ENCODE data around the gene PKDCC.

The PKDCC gene

DNA sequence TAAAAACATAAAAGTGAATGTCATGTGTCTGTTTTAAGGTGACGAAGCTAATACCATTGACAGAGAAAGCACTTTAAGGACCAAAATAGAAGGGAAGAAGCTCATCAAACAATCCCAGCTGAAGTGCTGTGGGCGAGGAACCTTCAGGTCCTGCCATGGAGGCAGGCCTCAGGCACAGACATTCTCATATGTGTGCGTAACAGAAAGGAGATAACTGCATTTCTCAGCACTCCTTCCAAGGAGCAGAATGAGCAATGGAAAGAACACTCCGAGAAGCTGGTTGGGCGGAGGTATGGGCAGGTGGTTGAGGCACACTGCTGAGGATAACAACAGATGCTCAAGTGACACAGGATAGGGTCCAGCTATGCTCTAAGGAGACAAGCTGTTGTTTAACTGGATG, 42.4 kb downstream of the PKDCC start:
- DNase-seq, result no peak

DNA sequence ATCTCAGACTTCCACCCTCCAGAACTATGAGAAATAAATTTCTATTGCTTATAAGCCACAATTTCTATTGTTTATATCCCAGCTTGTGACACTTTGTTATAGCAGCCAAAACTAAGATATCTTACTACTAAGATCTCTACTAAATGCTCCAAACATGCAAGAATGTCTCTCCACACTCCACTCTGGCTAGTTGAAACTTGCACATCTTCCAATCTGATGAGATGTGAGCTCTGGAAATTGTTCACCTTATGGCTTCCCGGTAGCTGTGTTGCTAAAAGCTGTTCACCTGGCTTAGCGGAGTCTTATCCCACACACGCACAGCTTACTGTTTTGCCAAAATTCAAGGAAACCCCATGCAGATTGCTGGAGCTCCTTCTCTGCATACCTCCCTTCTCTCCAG, 43.9 kb downstream of the PKDCC start:
- DNase-seq, result no peak

DNA sequence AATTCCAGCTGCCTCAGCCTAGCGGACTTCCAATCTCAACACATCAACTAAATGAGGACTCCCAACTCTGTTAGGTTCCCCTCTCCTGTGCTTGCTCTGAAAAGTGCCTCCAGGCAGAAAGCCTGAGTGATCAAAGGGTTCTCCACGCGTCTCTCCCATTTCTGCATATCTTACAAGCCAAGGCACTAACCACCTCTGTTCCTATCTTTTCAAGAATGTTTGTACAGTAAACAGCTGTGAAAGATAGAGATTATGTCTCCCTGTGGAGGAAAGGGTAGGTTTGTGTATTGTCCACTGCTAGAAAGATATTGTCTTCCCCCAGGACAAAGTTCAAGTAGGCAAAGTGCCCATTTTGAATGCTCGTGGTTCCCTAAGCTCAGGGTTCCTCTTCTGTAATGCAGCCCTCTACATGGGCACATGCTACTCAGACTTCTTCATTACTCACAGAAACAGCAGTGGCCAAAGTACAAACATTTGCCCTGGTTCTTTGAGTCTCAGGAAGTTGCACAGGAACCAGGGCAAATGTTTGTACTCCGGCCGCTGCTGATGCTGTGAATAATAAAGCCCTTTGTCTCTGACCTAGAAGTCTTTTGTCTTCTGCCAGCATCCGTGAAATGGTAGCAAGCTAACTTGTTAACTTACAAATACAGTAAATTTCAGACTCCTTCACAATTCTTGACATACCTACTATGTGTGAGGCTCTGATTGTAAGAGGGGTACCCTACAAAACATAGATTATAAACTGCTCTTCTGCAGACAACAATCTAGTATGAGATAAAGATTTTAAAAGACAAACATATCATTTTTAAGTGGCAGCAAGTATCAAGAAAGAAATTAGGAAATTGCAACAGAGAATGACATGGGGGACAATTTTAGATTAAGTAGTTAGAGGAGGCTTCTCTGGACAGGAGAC, 44.5 kb downstream of the PKDCC start:
- DNase-seq, result no peak

DNA sequence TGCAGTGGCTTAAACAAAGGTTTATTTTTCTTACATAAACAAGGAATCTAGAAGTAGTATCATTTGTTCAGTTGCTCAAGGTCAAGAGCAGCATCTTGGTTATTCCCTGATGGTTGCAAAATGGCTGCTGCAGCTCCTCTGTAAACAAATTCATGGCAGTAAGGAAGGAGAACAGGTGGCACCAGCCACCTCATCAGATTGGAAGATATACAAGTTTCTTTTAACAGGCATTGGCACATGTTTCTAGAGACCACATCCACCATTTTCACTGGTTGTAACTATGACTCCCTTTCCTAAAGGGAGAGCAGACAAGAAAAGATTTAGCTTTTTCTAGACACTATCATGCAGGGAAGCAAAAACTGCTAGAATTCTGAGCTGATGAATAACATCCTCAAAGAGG, 46.3 kb downstream of the PKDCC start:
- DNase-seq, result no peak

DNA sequence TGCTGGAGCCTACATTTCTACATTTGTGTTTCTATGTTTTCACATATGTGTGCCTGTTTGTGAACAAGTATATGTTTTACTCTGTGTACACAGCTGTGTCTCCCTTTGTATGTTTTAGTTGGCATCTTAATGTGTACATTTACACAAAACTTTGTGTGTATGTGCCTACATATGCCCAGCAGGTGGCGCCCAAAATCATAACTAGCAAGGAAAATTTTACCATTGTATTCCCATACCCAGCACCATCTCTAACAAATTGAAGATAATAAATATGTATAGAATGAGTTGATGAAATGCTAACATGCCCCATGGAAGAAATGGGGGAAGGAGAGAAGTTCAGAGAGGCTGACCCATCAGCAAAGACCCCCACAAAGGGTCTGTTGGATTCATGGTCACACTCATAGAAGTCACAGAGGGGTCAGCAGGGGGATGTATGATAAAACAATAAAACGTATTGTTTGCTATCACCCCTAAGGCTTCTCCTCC, 48.1 kb downstream of the PKDCC start:
- DNase-seq, result peak; percentile 67

DNA sequence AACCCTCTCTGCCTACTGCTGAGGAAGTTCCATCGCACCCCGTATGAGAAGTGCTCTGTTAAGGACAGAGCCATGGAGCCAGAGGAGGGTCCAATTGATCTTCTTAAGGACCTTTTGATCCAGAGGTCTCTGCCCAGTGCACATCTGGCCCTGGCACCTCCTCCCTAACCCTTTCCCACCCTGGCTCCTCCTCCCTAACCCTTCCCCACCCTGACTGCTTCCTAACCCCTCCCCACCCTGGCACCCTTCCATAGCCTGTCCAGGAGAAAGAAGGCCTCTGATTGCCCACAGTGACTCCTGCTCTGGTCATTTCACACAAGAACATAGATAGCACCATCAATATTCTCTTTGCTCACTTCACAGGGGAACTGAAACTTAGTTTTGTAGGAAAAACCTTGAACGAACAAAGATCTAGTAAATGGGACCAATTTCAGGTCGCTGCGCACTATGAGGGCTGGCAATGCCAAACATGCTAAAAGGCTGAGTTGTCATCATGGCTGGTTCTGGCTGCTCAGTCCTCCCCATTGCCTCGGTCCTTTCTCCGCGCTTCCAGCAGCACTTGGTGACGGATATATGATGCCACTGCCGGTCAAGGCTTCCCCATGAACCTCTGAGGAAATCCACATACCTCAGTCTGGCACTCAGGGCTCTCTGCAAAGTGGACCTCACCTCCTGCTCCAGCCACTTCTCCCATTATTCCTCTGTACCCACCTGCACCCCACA, 49.2 kb downstream of the PKDCC start:
- DNase-seq, result no peak

DNA sequence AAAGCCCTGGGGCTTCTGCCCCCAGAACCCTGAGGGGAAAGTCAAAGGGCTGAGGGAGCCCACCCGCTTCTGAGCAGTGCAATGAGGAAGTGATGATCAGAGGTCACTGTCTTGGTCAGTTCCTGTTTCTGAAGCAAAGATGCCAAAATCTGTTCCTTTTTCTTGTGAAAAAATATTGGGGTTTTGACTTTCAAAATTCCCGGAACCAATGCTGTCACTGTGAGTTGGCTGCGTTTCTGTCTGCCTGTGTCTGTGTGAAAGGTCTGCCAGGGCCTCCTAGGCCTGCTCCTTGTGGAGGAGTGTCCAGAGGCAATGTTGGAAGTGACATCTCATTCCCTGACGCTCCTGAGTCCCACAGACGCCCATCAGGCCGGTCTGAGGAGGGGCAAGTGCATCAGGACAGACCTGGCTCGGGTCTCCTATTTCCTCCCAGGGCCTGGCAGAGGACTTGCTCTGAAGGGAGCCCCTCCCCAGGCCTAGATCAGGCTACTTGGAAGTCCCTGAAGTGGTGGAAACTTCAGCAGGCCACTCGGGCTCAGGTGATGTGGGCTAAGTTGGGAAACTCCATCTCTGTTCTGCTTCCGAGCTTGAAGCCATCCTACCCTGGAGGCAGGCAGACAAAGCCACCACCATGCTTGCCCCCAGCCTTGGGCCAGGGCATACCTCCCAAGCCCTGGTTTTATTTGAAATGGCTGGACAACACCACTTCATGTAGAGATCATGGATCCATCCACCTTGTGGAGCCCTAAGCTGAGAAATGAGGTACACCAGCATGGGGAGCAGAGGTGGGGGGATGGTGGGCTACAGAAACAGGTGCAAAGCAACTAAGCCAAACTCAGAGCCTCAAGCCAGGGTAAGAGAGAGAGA, 51.0 kb downstream of the PKDCC start:
- no peak for DNase-seq

DNA sequence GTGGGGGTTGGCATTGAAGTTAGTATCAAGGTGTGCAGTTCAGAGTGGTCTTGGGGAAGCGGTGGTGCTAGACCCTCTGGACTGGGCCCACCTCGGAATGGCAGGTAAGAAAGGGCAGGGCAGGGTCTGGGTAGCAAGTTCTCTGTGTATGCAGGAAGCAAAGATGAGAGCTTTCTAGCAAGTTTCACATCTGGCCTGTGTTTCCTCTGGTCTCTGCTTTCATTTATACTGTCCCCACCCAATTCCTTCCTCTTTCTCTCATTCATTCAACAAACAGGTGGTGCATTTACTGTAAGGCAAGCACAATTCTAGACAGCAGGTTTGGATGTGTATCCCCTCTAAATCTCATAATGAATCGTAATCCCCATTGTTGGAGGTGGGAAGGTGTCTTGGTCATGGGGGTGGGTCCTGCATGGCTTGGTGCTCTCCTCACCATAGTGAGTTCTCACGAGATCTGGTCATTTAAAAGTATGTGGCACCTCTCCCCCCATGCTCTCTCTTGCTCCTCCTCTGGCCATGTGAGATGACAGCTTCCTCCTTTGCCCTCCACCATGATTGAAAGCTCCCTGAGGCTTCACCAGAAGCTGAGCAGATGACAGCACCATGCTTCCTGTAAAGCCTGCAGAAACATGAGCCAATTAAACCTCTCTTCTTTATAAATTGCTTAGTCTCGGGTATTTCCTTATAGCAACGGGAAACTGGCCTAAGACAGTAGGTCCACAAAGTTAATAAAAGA, 51.8 kb downstream of the PKDCC start:
- no peak for DNase-seq

DNA sequence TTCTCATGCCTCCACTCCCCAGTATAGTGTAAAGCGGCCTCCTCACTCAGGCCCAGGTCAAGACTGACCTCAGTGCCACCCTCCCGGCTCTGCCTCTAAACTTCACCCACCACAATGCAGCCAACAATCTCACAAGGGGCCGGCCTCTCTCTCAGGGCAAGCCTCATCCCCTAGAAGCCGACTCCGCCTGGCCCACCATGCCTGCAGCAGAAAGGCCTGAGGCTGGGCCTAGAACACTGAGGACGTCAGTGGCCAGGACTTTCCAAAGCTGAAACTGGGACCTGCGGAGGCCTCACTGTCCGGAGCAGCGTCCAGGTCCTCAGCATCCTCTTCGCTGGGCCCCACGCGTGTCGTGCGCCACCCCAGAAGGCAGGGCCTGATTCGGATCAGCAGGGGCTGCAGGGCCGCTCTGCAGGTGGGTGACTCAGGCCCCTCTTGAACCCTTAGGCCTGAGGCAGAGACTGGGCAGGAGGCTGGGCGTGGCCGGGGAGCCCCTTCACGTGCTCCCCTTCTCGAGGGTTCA, 52.9 kb downstream of the PKDCC start:
- no peak for DNase-seq

DNA sequence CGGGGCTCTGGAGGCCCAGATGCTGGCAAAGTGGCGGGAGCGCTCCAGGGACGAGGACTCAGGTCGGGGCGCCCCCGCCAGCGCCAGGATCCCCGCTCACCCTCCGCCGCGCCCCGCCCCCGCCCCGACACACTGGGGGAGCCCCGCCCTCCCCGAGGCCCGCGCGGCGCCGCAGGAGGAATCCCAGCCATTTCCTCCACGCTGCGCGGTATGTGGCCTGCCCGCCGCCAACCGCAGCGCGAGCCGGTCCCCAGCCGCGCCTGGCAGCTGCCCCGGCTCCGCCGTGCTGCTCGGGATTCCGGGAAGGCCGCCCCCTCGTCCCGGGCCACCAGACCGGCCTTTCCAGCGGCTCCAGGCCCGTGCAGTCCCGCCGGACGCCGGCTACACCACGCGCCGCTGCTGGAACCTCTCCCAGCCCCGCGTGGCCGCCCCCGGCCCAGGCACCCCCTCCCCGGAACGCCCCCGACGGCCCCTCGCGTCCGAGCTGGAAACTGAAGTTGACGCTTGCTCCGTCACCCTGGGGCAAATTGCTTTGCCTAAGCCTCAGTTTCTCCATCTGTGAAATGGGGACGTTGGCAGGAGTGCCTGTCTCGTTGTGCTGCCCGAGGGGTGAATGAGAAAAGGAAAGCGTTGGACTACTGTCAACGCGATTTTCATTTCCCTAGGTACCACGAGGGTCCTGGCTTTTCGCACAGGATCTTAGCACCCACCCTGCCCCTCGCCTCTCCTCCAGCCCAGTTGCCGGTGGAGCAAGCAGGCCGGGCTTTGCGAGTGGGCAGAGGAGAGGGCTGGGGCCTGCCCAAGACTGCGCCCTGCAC, 53.6 kb downstream of the PKDCC start:
- peak; percentile 48 for DNase-seq

DNA sequence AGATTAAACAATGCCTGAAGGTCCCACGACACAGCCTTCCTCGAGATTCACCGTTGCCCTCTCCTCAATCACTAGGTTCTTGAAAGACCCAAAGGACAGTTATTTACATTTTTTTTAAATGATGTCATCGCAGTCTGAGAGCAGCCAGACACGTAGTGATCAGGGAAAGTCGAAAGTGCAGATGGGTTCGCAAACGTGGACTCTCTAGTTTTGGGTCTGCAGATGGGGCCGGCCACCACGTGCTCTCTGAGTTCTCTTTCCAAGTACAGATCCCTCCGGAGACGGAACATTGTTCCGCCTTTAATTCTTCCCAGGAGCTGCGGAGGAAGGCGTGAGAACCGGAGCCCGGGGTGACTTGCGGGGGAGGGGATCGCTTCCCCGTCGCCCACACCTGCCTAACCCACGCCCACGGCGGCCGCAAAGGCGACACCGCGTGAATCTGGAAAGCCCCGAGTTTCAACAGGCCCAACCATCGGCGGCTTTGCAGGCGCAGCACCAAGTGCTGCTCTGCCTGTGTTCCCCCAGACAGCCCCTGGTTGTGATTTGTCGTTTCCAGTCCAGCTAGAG, 54.3 kb downstream of the PKDCC start:
- peak; percentile 92 for DNase-seq

DNA sequence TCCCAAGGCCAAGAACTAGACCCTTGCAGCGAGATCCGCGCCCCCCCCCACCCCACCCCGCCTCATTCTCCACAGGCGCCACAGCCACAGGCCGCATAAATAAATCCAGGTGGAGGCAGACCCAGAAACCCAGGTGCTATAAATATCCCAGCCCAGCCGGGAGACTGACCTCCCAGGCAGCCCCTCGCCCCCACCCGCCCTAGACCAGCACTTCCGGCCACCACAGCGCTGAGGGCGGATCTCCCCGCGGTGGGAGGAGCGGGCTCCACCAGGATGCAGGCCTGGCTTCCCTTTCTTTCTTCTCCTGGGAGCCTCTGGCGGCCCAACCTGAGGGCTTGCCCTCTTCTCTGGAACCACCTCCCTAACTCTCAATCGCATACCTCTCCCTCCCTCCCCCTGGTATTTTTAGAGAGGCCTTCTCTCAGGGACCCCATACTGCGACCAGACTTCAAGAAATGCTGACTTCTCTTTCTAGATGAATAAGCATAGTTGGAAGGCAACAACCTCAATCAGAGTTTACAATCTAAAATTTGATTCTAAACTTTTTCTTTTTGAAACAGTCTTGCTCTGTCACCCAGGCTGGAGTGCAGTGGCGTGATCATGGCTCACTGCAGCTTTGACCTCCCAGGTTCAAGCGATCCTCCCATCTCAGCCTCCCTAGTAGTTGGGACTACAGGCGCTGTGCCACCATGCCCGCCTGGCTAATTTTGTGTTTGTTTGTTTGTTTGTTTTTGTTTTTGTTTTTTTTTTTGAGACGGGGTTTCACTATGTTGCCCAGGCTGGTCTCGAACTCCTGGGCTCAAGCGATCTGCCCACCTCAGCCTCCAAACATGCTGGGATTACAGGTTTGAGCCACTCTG, 55.0 kb downstream of the PKDCC start:
- DNase-seq, result peak; percentile 19

DNA sequence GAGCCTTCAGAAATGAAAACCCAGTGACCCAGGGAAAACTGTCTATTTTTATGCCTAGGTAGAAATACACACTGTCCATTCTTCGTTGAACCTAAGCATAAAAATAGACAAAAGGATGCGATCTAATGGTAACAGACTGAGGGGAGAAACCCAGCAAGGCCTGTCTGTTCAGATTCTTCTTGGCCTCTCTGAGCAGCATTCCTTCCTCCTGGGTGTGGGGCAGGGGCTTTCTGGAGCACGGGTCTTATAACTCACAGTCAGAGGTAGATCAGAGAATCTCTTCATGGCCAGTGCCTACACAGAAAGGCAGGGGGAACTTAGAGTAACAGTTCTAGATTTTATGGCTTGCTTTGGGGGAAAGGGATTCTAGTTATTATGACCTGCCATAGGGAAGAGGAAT, 56.0 kb downstream of the PKDCC start:
- DNase-seq, result no peak

DNA sequence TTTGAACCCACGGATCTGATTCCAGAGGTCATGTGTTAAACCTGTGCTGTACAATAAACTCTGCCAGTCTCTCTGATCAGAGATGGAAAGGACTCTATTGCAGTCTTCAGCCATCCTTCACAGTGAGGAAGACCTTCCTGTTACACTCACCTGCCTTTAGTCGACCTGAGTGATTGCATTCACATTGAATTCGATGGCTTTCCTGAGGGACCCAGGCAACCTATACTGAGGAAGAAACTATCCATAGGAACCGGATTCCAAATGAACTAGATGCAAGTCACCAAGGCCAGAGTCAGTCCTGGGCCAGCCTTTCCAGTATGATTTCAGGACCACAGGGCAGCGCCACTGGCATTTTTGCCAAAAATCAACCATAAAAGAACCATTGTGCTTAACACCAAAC, 56.8 kb downstream of the PKDCC start:
- no peak for DNase-seq

DNA sequence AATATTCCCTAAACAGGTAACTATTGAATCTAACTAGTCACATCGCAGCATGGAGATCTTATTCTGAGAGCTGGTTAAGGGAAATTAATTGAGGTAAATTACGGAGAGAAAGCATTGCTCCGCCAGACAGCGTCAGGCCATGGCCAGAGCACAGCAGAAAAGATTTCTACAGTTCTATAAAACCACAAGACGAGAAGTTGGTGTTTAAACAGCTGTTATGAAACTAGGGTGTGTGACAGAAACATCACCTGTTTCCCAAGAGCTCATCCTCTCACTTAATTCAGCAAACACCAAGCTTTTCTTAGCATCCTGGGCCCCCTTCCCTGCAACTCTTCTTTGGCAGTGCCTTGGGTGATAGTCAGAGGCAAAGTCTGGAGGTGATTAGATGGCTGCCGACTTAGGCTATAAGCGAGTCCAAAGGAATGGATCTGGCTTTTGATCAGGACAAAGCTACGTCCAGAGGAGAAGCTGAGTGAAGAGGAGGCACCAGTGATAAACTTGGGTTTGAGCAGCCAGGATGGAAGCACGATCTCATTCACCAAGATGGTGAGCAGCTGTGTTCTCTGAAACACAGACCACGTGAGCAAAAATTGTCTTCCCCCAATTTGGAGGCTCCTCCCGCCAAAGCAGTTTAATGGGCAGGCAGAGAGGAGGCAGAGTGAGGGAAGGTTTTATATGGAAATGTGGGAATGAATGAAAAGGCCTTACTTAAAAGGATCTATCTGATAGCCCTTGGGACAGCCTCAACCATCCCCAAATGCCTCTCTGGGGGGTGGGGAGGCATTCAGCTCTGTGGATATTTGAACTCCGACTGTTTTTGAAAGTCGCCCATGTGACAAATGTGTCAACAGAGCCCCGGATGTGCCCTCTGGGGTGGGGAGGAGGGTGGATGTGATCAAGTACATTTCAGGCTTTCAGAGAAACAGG, 57.8 kb downstream of the PKDCC start:
- DNase-seq, result peak; percentile 63

DNA sequence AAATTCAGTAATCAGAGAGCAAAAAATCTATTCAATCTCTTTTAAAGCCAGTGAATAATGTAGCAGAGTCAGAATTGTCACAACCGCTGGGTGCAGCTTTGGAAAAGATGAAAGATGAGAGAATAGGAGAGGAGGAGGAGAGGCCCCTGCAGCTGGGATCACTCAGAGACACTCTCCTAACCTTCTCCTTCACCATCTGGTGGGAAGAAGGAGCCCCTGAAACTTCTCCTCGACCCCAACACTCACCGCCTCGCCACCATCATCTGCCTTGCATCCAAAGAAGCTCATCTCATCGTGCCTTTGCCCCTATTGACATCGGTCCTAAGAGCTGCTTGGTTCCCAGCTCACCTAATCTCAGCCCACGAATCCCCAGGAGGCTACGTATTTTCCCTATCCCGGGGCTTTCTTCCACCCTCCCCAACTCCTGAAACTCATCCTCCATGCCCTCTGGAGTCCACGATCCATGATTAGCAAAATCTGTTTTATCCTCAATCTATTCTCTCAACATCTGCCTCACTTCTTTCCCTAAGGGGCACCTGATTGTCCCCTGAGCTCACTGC, 58.5 kb downstream of the PKDCC start:
- DNase-seq, result no peak

DNA sequence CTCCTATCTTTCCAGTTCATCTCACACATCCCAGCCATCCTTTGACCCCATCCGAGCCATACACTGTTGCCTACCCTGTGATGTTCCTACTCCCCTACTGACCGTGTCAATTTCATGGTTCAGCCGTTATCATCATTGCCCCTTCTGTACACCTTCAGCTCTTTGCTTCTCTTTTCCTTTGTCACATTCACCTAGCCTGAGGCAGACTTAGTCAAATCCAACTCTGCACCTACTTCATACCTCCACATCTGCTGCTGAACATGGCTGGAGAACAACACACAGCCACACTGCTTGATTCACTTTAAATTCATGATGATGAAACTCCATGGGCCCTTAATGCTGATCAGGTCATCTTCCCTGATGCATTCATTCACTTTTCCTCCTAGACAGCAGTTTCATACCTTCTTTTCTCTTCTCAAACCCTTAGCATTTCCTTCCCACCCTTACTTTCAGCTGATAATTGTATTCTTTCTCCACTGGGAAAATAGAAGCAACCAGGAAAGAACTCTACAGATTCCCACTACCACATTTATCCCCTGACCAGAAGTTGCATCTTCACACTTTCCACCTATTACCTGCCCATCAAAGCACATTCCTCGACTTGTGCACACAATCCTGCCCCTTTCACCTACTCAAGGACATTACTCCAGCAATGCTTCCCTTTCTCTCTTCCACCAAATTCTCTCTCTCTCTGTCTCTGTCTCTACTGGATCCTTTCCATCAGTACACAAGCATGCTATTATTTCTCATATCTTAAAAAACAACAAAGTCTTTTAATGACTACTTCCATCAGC, 59.6 kb downstream of the PKDCC start:
- no peak for DNase-seq
